Measurements from ENCODE around the gene HSPB3. TPM values are rescaled to one million over a fixed set of nuclear protein-coding genes. Genes with fewer than 3 reads are reported as not detected.

HSPB3 gene
- total RNA-seq, 1 experiment from 2014 or later: not detected

DNA sequence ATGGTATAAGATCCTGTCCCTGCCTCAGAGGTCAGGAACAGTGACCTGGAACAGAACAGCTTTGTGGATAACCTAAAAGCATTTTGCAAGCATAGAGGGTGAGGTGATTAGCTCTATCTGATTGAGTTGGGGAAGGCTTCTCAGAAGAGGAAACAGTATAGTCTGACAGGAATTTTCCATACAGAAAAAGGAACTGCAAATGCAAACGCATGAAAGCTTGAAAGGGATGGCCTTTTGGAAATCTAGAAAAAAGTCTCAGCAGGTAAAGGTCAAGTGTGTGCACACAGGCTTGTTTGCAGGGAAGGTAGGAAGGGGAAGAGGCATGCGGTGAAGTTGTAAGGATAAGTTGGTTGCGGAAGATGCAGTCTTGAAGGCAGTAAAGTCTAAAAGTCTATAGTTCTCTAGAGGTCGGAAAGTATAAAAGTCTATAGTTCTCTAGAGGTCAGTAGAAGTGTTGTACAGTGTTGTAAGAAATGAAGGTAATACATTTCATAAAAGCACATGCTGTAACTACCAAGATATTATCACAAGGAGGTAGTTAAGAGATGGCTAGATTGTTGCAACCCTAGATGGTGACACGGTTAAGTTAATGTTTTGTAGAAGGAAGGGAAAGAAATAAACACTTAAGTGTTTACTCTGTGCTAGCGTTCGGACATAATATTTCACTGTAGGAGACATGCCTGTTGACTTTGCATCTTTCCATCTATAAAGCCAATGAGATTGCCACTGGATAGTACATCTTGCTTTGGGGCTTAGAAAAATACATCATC is 16.7 kb upstream of the HSPB3 start:
- Histone ChIP-seq H2AFZ (ENCODE audit: low read length) (no peak overlapping the region), H3F3A (ENCODE audit: low read length, unreplicated experiment) (no peaks in the 10 kb centered on the region)

DNA sequence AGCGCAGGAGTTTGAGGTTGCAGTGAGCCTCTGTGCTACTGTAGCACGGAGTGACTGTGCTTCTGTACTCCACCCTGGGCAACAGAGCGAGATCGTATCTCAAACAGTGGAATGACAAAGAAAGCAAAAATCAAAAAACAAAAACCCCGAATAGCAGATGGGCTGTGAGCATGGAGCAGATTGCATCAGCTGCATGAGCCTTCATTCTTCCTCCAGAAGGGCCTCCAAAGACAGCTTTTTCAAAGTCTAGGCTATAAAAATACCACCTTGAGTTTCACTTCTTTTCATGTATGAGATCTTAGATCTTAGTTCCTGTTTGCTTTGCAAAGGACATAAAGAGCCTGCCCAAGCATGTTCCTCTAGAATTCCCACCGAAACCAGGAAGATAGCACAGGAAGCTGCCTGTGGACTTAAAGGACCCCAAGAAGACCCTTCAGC is 15.0 kb upstream of the HSPB3 start:
- no peak overlapping the region for H2AFZ ChIP-seq (ENCODE audit: low read length)
- no peak overlapping the region for H3K4me2 ChIP-seq (ENCODE audit: low read length)
- no peak for TF ChIP-seq EZH2 (IDR thresholded peaks at IDR 0.05; ENCODE audit: low read length, unreplicated experiment)
- no peak for TF ChIP-seq EZH2phosphoT487 (IDR thresholded peaks at IDR 0.05; ENCODE audit: borderline replicate concordance, low read length)
- TF ChIP-seq, protein P1, sequence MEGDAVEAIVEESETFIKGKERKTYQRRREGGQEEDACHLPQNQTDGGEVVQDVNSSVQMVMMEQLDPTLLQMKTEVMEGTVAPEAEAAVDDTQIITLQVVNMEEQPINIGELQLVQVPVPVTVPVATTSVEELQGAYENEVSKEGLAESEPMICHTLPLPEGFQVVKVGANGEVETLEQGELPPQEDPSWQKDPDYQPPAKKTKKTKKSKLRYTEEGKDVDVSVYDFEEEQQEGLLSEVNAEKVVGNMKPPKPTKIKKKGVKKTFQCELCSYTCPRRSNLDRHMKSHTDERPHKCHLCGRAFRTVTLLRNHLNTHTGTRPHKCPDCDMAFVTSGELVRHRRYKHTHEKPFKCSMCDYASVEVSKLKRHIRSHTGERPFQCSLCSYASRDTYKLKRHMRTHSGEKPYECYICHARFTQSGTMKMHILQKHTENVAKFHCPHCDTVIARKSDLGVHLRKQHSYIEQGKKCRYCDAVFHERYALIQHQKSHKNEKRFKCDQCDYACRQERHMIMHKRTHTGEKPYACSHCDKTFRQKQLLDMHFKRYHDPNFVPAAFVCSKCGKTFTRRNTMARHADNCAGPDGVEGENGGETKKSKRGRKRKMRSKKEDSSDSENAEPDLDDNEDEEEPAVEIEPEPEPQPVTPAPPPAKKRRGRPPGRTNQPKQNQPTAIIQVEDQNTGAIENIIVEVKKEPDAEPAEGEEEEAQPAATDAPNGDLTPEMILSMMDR (conservative IDR thresholded peaks at IDR 0.05; ENCODE audit: low read depth, low read length): no peak
- ATAC-seq (no peak), DNase-seq (no peak)
- ChIA-PET POLR2A (ENCODE audit: unreplicated experiment) (no interaction called here), CTCF (no interaction called here)
- H3K4me3 ChIP-seq (ENCODE audit: low read length): no peak overlapping the region
- H3K27me3 ChIP-seq (ENCODE audit: low read length): peaks cover 24% of the 10 kb centered on the region; the same call in 1 of the 2 replicates
- intact Hi-C loops (cut with micrococcal nuclease): no loop called here
- no peak overlapping the region for H3K9ac ChIP-seq (ENCODE audit: low read length)
- no peaks in the 10 kb centered on the region for H3F3A ChIP-seq (ENCODE audit: low read length, unreplicated experiment)
- H3K36me3 ChIP-seq (ENCODE audit: low read depth, low read length): no peaks in the 10 kb centered on the region
- H3K9me3 ChIP-seq (ENCODE audit: low read length): no peaks in the 10 kb centered on the region
- H3K79me2 ChIP-seq (ENCODE audit: low read length): no peaks in the 10 kb centered on the region
- no peak overlapping the region for H3K27ac ChIP-seq (ENCODE audit: low read length)
- H3K4me1 ChIP-seq (ENCODE audit: insufficient read depth, low read length): no peaks in the 10 kb centered on the region
- no peaks in the 10 kb centered on the region for H3K9me2 ChIP-seq (replicated peaks; ENCODE audit: low read length)
- BruUV-seq (replicated peaks): no TSS peak
- no peaks in the 10 kb centered on the region for H4K20me1 ChIP-seq (ENCODE audit: low read length)

More for the DNA sequence above, 16.7 kb upstream of the HSPB3 start:
- H3K27me3 ChIP-seq (ENCODE audit: low read length): peaks cover 24% of the 10 kb centered on the region; the same call in 1 of the 2 replicates
- H3K4me2 ChIP-seq (ENCODE audit: low read length): no peak overlapping the region
- no peaks in the 10 kb centered on the region for H3K9me2 ChIP-seq (replicated peaks; ENCODE audit: low read length)
- no peaks in the 10 kb centered on the region for H3K9me3 ChIP-seq (ENCODE audit: low read length)
- CTCF ChIA-PET: no interaction called here
- ATAC-seq (no peak), DNase-seq (no peak)
- no peaks in the 10 kb centered on the region for H3K79me2 ChIP-seq (ENCODE audit: low read length)
- TF ChIP-seq, protein P1 (conservative IDR thresholded peaks at IDR 0.05; ENCODE audit: low read depth, low read length): no peak
- TF ChIP-seq EZH2phosphoT487 (IDR thresholded peaks at IDR 0.05; ENCODE audit: borderline replicate concordance, low read length): no peak
- TF ChIP-seq EZH2 (IDR thresholded peaks at IDR 0.05; ENCODE audit: low read length, unreplicated experiment): no peak
- no peaks in the 10 kb centered on the region for H3K4me1 ChIP-seq (ENCODE audit: insufficient read depth, low read length)
- H3K4me3 ChIP-seq (ENCODE audit: low read length): no peak overlapping the region
- H3K27ac ChIP-seq (ENCODE audit: low read length): no peak overlapping the region
- POLR2A ChIA-PET (ENCODE audit: unreplicated experiment): no interaction called here
- intact Hi-C loops (cut with micrococcal nuclease): no loop called here
- BruUV-seq (replicated peaks): no TSS peak
- H3K9ac ChIP-seq (ENCODE audit: low read length): no peak overlapping the region
- H4K20me1 ChIP-seq (ENCODE audit: low read length): no peaks in the 10 kb centered on the region
- no peaks in the 10 kb centered on the region for H3K36me3 ChIP-seq (ENCODE audit: low read depth, low read length)

DNA sequence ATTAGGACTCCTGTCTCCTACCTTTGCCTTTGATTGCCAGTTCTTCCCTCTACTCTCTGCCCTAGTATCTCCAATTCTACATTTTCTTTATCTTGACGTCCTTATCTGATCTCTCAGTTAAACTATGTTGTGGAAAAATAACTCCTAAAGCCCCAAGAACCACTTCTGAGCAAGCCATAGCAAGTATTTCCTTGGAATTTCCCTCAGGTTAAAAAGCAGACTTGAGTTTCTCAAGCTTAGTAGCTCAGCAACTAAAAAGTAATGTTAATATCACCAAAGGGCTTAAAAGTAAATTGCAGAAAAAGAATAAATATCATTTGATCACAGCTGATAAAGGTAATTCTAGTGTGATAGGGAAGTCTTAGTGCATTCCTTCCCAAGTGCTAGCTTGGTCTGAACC is 13.2 kb upstream of the HSPB3 start:
- no peak for ATAC-seq
- no peaks in the 10 kb centered on the region for H3K9me2 ChIP-seq (replicated peaks; ENCODE audit: low read length)
- no peak overlapping the region for H2AFZ ChIP-seq (ENCODE audit: low read length)
- no peak overlapping the region for H3K9ac ChIP-seq (ENCODE audit: low read length)
- ChIA-PET CTCF (interaction anchor here (1.5 kb wide), 1 partner anchor 47 kb away, joined by 5 read pairs; no protein-coding TSS in a partner anchor), POLR2A (ENCODE audit: unreplicated experiment) (no interaction called here)
- no peaks in the 10 kb centered on the region for H4K20me1 ChIP-seq (ENCODE audit: low read length)
- no peaks in the 10 kb centered on the region for H3K79me2 ChIP-seq (ENCODE audit: low read length)
- no peaks in the 10 kb centered on the region for H3K36me3 ChIP-seq (ENCODE audit: low read depth, low read length)
- H3K9me3 ChIP-seq (ENCODE audit: low read length): no peaks in the 10 kb centered on the region
- H3K4me3 ChIP-seq (ENCODE audit: low read length): no peak overlapping the region
- TF ChIP-seq, protein P1 (conservative IDR thresholded peaks at IDR 0.05; ENCODE audit: low read depth, low read length): no peak
- no peak for TF ChIP-seq EZH2phosphoT487 (IDR thresholded peaks at IDR 0.05; ENCODE audit: borderline replicate concordance, low read length)
- no peak for TF ChIP-seq EZH2 (IDR thresholded peaks at IDR 0.05; ENCODE audit: low read length, unreplicated experiment)
- no peaks in the 10 kb centered on the region for H3K4me1 ChIP-seq (ENCODE audit: insufficient read depth, low read length)
- no peak overlapping the region for H3K4me2 ChIP-seq (ENCODE audit: low read length)
- BruUV-seq (replicated peaks): no TSS peak
- no peaks in the 10 kb centered on the region for H3F3A ChIP-seq (ENCODE audit: low read length, unreplicated experiment)
- DNase-seq: no peak
- peaks cover 29% of the 10 kb centered on the region for H3K27me3 ChIP-seq (ENCODE audit: low read length)
- H3K27ac ChIP-seq (ENCODE audit: low read length): no peak overlapping the region
- intact Hi-C loops (cut with micrococcal nuclease): no loop called here
